Activated T-cell treated with anti-CD3 and anti-CD28 coated beads for 4 hours (primary cell): ENCODE data around the gene GRPEL1.
"Not testable (repeated sequence)": the region's sequence is repeated elsewhere in the genome, so short reads cannot be mapped to it uniquely, and the experiment has no call there.

ENCODE experiments used
- DNase-seq: peaks from one replicate; pipeline ENCODE4 v3.0.0-alpha.2; 2020

Gene GRPEL1

DNA sequence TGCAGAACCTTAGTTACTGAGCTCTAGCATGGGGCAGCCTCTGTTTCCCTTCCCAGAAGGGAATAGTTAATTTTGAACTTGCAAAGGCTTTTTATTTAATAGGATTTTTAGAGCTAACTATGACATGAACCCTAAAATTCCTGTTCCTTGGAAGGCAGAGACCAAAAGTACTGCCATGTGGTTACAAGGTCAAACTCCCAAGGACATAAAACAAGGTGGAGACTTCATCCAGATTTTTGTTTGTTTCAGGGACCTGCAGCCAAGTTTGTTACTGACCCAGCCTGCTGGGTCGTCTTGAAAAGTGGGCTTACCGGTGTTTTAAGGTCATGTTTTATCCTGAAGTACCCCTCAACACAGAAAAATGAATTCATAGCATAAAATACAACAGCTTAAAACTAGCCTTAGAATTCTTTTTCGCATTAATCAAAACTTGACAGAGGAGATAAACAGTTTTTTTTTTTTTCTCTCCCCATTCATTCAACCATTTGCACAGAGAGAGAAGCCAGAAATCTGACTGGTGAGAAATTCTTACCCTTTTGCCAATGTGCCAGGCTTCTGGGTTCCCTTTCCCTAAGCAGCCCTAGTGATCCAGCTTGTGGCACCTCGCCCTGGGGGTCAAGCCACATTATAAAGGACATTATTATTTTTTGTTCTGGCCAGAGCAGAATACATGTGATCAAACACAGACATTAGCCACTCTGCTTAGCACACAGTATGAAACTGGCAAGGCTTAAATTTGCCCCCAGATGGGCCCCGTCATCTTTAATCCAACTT lies 21.5 kb upstream of the GRPEL1 start:
- no peak for DNase-seq

DNA sequence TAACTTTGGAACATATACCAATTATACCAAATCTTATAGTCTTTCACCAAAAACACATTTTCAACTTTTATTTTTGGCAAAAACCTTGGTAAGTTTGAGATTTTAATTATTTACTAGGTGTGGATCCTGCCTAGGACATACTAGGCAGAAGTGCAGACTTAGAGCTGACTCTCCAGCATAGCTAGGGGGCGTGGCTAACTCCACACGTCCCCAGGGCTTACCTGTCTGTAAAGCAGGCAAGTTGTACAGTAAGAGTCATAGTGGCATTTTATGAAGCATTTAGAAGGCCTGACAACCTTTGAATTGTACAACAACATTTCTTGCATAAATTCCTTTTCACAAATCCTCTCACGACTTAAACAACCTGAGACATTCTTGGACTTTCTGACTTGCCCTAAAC lies 19.2 kb upstream of the GRPEL1 start:
- DNase-seq = no peak

DNA sequence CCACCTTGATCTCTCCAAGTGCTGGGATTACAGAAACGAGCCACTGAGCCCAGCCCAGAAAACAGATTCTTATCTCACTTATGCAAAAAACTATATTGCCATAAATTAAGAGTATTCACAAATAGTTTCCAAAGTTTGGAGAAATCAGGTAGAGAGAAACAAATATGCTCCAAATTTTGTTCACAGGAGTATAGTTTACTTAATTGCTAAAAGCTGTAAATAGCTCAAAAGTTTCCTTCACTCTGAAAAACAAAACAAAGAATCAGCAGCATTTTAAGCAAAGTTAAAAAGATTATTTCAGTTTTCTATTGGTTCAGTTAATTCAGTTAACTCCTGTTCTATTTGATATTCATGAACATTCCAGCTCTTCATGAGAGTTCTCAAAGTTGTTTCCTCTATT lies 18.5 kb upstream of the GRPEL1 start:
- DNase-seq = no peak

- not testable (repeated sequence) for DNase-seq
Measured at GRCh38 chr4:7084564-7084961, 16.7 kb upstream of the GRPEL1 start.

DNA sequence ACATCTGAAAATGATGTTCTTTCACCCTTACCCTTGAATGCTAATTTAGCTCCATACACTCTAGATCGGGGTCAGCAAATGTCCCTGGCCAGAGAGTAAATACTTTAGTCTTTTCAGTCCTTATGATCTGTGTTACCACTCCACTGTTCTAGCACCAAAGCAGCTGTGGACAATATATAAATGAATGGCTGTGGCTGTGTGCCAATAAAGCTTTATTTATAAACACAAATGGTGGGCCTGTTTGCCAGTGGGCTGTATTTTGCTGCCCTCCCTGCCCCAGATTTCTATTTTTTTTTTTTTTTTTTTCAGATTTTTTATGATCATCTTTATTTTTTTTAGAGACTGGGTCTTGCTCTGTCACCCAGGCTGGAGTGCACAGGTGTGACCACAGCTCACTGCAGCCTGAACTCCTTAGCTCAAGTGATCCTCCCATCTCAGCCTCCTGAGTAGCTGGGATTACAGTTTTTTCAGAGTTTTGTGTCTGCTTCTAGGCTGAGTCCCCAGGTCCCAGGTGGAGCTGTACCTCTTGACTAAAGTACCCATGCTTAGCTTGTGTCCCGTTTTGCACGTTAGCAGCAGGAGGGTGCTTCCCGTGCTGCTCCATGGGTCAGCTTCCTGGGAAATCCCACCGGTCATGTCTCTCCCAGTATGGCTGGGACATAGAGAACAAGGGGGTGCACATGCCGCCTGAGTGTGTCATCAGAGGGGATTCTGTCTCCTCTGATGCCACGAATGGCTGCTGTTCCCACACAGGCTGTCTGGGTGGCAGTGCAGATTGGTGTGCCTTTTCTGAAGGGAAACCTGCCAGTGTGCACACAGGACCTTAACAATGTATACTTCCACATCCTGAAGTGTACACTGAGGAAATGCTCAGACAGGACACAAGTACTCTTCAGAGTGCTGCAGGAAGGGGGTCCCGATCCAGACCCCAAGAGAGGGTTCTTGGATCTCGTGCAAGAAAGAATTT lies 16.0 kb upstream of the GRPEL1 start:
- DNase-seq = no peak

DNA sequence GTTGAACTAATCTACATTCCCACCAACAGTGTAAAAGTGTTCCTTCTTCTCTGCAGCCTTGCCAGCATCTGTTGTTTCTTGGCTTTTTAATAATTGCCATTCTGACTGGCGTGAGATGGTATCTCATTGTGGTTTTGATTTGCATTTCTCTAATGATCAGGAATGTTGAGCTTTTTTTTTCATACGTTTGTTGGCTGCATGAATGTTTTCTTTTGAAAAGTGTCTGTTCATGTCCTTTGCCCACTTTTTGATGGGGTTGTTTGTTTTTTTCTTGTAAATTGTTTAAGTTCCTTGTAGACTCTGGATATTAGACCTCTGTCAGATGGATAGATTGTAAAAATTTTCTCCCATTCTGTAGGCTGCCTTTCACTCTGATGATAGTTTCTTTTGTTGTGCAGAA lies 12.0 kb upstream of the GRPEL1 start:
- not testable (repeated sequence) for DNase-seq

- not testable (repeated sequence) for DNase-seq
Measured at GRCh38 chr4:7079483-7079882, 11.6 kb upstream of the GRPEL1 start.

- no peak for DNase-seq
Measured at GRCh38 chr4:7078025-7078424, 10.2 kb upstream of the GRPEL1 start.

GRCh38 chr4:7077371-7077770 lies 9.5 kb upstream of the GRPEL1 start:
- DNase-seq = no peak

DNA sequence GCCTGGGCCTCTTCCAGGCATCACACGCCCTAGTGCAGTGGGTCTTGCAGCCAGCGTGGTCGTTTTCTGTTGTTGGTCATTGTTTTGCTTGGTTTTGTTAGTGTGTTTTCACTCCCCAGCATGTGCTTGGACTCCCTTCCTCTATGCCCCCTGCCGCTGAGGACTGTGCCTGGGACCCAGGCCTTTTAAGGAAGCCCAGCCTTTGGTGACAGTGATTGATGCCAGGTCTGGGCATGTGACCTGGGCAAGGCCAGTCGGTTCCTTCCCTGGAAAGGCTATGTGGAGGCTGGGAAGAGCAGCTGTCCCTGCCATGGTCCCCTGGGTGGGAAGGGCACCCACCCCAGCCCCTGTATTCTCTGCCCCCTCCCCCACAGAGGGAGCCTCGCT lies 8.8 kb upstream of the GRPEL1 start:
- no peak for DNase-seq

- DNase-seq = no peak
Measured at GRCh38 chr4:7075962-7076695, 8.3 kb upstream of the GRPEL1 start.

- DNase-seq = no peak
Measured at GRCh38 chr4:7074426-7074825, 6.6 kb upstream of the GRPEL1 start.

- DNase-seq = no peak
Measured at GRCh38 chr4:7073526-7074390, 5.9 kb upstream of the GRPEL1 start.

GRCh38 chr4:7073059-7073458 lies 5.2 kb upstream of the GRPEL1 start:
- DNase-seq = no peak

DNA sequence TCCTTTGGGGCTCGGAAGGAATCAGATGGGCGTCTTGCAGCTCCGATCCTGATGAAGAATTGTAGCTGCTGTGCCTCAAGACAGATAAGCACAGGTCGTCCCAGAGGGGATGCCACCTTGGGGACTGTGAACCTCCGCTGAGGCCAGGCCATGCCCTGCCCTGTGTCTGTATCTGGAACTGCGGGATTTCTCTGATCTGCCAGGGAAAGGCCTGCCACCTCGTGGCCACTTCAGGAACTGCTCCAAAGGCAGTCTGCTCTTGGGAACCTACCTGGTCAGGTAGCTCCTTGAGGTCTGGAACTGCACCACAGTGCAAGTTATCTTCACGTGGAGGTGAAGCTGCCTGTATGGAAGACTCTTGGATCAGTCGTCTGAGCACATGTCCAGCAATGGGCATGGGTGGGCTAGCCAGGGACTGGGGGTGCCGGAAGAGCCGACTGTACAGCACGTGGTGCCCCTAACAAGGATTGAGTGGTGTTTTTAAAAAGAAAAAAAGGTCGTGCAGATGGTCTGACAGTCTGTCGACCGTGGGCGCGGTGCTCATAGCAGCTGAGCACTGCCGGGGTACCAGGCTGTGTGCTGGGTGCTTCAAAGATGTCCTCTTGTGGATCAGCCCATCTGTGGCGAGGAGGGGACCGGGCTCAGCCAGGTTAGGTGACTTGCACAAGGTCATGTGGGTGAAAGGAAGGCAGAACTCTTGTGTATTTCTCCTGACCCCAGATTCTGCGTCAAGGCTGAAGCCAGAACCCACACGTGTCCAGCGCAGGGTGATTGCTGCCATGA lies 3.1 kb upstream of the GRPEL1 start:
- DNase-seq = peak; percentile 82

GRCh38 chr4:7068883-7069282 lies 1.0 kb upstream of the GRPEL1 start:
- DNase-seq = no peak

DNA sequence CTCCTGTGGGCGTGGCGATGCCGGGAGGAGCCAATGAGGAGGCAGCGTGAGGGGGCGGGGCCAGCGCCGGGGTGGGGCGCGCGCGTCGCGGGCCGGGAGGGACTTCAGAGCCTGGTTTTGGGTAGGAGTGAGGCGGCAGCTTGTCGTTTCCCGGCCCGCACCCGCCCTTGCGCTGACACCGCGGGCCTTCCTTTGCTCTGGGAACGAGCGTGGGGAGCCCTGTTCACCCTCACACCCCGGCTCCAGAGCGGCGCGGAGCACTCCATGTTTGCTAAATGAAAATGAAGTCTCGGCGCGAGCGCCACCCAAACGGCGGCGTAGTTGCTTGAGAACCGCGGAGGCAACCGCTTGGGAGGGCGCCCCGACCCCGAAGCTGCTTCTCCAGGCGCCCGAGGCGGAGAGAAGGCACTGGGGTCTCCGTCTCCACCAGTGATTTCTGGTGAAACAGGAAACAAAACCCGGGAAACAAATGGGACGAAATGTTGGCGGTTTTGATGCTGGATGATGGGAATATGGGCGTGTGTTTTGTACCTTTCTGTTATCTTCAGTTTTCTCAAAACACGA lies 497 bp upstream of the GRPEL1 start:
- DNase-seq = no peak

DNA sequence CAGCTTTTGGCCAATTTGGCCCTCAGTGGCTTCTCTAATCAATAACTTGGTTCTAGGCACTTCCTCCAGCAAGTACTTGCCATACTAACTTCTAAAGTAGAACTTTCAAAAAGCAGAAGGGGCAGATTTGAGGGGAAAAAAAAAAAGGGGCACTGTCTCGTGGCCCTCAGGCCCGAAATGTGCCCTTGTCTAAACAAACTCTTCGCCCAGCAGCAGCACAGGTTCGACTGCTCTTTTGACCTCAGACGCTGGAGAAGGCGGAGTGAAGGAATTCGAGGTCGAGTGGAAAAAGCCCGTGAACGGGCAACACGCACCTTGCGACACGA lies 775 bp downstream of the GRPEL1 start:
- no peak for DNase-seq

DNA sequence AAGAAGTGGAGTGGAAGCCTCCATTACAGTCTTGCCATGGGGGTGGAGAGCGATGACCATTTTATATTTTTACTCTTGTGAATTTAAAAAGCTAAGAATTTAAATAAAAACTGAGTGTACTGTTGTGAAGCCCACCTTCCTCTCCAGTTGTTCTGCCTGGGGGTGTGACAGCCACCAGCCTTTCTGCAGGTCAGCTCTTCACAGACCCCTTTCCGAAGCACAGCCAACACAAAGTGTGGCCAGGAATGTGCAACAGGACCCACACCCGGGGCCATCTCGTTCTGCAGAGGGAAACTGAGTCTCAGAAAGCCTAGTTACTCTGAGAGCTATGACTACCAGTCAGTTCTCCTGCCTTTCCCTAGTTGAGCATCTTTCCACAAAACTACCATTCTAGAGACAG lies 1.4 kb downstream of the GRPEL1 start:
- no peak for DNase-seq

- no peak for DNase-seq
Measured at GRCh38 chr4:7066006-7066405, 1.9 kb downstream of the GRPEL1 start.

DNA sequence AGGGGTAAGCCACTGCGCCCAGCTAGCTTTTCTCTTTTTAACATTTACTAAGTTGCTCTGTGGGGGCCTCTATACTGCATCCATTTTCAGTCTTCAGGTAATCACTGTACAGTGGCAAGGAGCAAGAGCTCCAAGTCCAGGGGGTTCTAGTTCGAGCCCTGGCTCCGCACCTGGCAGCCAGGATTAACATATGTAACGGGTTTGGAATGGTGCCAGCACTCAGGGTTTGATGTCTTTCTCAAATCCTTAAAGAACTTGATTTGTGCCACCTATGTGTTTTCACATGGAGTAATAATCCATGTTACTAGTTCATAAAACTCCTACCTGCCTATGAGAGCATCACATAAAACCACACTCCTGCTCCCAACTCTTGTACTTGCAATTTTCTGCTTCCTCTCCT lies 4.5 kb downstream of the GRPEL1 start:
- no peak for DNase-seq
